DMS53 (cell line): ENCODE measurements around the gene KRT79.

Experiments
- DNase-seq: peaks from one replicate; lab custom pipeline; 2025; lab: John Stamatoyannopoulos, UW

The KRT79 gene

DNA sequence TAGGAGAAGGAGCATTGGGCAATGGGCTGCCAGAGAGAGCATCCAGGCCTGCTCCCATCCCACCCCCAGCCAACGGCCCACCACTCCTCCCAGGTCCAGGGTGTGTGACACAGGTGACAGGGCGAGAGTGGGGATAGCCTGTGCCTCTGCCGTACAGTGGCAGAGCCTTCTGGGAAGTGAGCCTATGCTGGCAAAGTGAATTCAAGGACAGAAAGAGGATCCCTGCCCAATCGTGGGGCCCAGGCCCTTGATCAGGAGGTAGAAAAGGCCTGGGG, 553 bp upstream of the KRT79 start:
- no peak for DNase-seq

DNA sequence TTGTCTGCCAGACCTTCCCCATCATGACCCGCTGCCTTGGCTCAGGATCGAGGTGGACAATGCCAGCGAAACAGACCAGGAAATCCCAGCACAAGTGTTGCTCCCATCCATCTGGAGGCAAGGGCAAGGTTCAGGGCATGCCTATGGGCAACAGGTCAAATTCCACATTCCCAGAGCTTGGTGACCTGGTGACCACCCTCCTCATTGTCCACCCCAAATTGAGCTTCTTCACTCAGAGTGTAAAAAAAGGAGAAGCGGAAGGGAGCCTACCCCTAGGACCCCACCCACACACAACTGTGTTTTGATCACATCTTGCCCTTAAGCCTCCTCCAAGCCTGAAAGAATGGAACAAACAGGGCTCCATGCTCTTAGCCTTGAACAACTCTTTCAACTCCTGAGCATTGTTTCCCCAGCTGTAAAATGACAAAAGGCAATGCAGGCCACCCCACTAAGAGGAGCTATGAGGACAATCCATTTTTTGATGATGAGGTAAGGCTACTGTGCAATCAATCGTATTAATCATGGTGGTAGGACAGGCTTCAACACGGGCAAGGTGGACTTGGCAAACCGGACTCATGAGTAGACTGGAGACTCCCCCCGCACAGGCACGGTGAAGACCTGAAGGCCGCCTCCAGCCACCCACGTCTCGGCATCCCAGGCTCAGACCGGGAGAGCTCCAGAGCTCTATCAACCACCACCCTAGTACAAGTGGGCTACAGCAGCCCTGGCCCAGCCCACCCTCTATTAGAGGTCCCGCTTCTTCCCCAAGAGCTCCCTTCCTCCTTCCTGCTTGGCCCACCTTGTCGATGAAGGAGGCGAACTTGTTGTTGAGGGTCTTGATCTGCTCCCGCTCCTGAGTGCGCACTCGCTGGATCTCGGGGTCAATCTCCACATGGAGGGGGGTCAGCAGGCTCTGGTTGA, 866 bp downstream of the KRT79 start:
- DNase-seq, result no peak

- no peak for DNase-seq
Observed at GRCh38 chr12:52832451-52832850, 1.7 kb downstream of the KRT79 start.

DNA sequence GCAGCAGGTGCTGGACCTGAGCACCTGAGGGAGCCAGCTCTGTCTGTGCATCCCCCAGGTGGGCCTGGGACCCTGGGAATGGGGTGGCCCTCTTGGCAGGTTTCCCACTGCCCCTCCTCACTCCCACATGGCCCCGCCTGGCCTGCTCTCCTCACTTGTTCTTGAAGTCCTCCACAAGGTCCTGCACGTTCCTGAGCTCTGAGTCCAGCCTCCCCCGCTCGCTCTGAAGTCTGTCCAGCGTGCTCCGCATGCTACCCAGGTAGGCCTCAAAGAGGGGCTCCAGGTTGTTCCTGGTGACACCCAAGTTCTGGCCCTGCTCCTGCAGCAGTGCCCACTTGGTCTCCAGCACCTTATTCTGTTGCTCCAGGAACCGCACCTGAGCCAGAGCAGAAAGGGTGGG, 2.9 kb downstream of the KRT79 start:
- no peak for DNase-seq

DNA sequence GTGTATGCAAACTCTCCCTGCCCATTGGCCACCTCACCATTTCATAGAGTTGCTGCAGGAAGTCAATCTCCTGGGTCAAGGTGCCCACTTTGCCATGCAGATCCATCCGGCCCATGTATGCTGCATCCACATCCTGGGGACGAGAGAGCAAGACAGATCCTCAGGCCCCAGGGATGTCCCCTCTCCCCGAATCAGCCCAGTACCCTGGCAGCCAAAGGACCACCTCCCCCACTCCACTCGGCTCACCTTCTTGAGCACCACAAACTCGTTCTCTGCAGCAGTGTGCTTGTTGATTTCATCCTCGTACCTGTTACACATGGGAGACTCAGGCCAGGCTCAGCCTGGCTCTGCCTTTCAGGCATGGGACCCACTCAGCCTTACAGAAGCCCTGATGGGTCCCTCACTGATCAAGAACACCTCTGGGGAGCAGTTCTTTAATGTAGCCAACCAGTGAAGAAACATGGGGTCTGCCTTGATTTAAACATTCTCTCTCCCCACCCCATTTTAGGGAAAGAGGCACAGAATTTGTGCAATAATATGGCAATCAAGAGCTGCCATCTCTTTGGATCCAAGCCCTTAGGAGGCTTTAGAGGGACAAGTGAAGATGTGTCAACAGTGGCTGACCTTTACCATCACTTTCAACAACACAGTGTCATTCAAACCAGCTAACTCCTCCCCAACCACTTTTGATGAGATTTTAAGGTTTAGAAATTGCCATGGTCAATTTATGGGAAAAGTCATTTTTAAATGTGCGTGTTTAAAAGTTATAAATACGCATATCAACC, 3.9 kb downstream of the KRT79 start:
- no peak for DNase-seq

- DNase-seq, result no peak
Observed at GRCh38 chr12:52828591-52829021, 5.5 kb downstream of the KRT79 start.

DNA sequence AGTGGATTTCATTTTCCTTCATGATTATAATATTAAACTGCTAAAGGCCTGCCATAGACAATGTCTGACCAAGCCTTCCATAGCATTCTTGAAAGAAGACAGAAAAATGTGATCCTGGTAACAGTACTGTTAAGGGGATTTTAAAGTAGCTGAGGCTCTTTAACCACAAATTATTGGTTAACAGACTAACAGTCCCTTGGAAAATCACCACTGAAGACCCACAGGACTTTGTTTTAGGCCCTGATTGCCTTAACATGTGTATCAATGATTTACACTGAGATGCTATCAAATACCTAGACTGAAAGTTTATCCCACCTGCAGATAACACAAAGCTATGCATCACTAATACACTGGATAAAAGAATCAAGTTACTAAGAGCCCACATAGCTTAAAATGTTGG, 6.0 kb downstream of the KRT79 start:
- no peak for DNase-seq

GRCh38 chr12:52827499-52828090, 6.5 kb downstream of the KRT79 start:
- no peak for DNase-seq

GRCh38 chr12:52826611-52827498, 7.3 kb downstream of the KRT79 start:
- DNase-seq, result no peak

GRCh38 chr12:52825961-52826360, 8.2 kb downstream of the KRT79 start:
- no peak for DNase-seq

DNA sequence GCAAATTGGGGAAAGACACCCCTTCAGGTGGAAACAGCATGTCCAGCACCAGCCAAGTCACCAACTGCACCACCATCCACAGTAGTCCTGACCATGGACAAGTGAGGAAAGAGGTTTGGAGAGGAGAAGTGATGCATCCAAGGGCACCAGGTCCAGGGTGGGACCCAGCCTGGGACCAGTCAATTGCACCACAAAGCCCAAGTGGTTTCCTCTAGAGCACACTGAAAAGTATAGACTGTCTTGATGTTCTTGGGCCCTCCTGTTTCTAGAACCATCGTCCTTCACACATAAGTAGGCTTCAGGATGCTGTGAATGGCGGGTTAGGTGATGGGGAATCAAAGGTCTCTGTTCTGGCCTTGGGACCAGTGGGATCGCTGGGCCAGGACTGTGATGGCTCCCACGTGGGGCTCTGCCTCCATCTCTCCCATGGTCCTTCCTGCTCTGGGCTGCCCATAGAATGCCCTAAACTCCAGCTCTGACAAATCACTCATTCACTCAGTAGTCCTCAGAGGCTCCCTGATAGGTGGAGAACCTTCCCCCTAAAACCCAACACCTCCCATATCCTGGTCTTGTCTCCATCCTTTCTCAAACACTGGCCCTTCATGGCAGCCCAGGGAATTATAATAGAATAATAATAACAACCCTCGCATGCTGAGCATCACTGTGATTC, 9.2 kb downstream of the KRT79 start:
- no peak for DNase-seq

DNA sequence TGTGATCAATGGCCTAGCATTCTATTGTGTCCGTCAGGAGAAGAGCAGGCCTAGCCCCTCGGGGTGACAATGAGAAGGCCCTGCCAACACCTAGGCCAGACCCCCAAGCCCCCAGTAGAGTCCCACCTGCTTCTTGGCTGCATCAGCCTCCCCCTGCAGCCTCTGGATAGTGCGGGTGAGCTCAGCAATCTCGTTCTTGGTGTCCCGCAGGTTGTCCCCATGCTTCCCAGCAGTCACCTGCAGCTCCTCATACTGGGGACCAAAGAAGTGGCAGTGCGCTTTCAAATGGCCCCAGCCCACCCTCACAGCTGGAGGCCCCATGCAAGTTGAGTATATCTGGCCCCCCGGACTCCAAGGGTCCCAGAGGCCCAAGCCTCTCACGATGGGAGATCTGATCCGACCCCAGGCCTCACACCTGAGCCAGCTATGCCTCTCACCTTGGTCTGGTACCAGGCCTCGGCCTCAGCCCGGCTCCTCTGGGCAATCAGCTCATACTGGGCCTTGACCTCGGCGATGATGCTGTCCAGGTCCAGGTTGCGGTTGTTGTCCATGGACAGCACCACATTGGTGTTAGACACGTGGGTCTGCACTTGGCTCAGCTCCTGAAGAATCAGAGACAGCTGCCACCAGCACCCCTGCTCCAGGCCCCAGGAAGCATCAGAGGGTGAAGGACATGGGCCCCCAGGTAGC, 10.2 kb downstream of the KRT79 start:
- DNase-seq, result no peak

GRCh38 chr12:52822771-52823510, 11.2 kb downstream of the KRT79 start:
- DNase-seq, result no peak

DNA sequence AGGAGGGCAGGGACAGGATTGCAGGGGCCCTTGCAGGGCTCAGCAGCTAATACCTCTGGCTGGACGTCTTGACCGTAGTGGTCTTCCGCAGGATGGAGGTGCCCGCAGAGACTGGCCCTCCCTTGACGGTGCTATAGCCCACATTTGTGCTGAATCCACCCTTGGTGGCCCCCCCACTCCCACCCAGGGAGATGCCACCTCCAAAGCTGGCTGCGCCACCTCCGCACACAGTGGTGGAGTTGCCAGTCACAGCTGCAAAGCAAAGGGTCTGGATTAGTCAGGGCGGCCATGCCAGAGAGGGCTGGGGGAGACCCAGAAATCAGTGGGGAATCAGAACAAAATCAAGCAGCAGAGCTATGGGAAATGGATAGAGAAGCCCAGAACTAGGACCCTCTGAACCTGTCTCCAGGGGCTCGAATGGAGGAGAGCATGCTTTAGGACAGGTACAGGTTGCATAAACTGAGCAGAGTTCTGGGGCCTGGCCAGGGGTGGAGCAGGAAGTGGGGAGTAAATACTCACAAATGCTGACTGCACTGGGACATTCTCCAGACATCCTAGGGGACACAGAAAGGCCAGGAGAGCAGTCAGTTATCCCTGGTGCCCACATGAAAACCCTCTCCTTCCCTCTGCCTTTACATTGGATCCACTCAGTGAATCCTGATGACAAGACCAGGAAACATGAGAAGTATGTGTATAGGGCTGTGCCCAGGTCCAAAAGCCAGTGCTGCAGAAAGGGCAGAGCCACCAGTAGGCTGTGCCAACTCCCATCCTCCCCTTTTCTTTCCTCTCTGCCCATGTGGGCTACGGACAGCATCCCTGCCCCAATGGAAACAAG, 12.1 kb downstream of the KRT79 start:
- DNase-seq, result no peak

DNA sequence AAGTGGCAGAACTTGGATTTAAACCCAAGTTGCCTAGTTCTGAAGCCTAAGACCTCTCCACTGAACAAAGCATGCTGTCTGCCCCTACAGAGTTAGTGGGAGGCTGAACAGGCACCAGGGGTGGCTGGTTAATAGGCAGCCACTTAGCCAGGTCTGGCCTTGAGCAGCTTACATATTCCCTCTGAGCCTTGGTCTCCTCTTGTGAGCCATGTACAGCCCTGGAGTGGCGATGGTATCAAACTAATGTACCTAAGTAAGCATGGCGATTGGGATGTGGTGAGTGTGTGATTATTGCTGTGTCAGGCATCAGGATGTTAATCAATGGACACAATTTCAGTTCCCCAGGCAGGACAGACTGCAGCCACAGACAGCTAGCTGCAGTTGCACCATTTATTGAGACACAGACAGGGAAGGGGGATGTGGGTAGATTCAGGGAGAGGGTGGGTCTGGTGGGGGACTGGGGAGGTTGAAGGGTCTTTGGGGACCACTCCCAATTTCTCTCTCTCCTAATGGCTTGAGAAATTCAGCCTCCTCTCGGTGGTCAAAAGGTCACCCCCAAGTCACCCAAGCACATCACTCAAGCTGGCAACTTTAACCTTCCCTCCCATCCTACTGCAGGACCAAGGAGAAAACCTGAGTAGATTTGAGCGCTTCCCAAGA, 12.9 kb downstream of the KRT79 start:
- no peak for DNase-seq

- no peak for DNase-seq
Observed at GRCh38 chr12:52820521-52820920, 13.6 kb downstream of the KRT79 start.

- DNase-seq, result no peak
Observed at GRCh38 chr12:52819731-52820510, 14.2 kb downstream of the KRT79 start.

- DNase-seq, result no peak
Observed at GRCh38 chr12:52818887-52819420, 15.2 kb downstream of the KRT79 start.
